ENCODE measurements around the gene TGM2.

The TGM2 gene

GRCh38 chr20:38198238-38198861, 33.3 kb upstream of the TGM2 start:
- DNase-seq = no peak

DNA sequence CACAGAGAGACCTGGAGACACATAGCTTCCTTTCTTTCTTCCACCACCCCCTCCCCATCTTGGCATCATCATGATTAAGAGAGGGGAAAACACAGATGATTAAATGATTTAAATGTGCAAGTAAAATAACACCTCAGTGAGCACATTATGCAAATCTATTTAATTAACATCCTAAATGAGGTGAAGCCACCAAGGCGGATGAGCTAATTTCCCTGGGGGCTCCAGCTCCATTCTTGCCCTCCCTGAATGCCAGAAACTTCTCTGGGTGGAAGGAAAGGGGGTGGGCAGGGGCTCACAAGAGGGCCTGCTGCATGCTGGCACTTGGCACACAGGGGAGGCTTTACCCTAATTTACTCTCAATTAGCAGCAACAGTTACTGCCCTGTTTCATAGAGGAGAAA, 32.5 kb upstream of the TGM2 start:
- no peak for DNase-seq

DNA sequence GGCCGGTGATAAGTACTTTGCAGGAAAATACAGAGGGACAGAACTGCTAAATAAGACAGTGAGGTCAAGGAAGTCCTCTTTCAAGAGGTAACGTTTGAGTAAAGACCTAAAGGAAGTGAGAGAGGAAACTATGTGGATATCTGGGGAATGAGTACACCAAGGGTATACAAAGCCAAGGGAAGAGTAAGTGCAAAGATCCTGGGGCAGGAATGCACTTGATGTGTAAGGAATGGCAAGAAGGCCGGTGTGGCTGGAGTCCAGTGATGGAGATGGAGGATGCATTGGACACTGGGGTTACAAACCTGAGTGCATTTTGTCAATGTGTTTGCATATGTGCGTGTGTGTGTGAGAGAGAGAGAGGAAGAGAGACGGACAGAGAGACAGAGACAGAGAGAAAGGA, 32.1 kb upstream of the TGM2 start:
- DNase-seq = no peak

DNA sequence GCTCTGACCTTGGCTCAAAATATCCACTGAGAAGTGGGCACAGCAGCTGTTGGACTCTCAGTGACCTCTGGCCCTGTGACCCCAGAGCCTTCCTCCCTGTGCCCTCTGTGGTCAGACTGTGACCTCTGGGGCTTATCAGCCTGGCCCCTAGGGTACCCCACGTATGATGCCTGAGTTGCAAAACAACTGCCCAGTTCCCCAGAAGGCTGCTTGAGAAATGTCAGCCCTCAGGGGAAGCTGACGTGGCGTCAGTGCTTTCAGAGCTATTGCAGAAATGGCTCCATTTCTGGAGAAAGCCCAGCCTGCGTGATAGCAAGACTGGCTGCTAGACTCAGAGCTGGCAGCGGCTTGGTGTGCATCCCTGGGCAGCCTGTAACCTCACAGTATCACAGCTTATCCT, 31.5 kb upstream of the TGM2 start:
- DNase-seq = no peak

DNA sequence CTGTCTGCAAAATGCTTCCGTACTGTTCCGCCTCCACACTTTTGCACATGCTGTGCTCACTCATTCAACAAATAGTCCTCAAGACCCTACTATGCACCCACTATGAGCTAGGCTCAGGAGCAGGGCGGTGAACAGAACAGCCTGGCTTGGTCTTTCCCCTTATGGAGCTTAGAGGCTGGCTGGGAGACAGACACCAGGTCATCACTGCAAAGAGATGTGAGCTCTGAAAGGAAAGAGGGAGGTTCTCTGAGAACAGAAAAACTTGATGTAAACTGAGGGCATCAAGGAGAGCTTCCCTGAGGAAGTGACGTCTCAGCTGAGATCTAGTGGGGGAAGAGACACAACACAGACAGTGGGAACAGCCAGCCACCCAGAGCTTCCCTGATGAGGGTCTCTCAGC, 31.0 kb upstream of the TGM2 start:
- no peak for DNase-seq

DNA sequence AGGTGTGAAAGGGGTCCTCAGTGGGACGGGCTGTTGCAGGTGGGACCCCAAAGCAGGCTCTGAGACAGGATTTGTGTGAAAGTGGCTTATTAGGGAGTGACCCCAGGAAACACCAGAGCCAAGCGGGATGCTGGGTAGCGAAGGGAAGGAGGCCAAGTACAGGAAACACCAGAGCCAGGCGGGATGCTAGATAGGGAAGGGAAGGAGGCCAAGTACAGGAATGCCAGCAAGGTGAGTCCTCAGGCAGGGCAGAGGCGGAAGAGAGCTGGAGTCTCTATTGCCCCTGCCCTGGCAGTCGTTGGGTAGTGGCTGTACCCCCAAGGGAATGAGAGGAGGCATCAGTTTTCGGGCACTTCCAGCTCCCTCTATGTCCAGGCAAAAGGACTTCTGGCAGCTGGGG, 30.5 kb upstream of the TGM2 start:
- DNase-seq = no peak

DNA sequence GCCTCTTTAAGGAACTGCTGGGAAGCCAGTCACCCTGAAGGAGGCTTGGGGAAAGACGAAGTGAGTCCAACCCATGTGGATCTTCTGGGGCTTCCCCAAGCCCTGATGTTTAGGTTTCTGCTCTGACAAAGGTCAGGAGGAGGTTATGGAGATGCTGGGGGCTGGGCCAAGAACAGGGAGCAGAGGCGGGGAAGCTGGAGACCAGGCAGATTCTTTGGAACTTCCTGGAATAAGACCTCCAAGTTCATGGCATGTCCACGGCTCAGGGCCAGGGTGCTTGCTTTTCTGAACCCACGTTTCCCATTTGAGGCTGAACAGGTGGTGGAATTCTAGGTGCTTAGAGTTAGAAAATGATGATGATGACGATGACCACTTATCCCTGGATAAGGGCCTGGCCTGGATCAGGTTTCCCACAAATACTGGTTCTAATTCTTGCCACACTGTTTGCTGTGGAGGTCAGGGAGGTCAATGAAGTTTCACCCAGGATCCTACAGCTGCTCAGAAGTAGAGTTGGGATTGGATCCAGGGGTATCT, 30.0 kb upstream of the TGM2 start:
- DNase-seq = no peak

GRCh38 chr20:38193586-38194105, 28.6 kb upstream of the TGM2 start:
- no peak for DNase-seq

GRCh38 chr20:38192323-38192885, 27.3 kb upstream of the TGM2 start:
- no peak for DNase-seq

DNA sequence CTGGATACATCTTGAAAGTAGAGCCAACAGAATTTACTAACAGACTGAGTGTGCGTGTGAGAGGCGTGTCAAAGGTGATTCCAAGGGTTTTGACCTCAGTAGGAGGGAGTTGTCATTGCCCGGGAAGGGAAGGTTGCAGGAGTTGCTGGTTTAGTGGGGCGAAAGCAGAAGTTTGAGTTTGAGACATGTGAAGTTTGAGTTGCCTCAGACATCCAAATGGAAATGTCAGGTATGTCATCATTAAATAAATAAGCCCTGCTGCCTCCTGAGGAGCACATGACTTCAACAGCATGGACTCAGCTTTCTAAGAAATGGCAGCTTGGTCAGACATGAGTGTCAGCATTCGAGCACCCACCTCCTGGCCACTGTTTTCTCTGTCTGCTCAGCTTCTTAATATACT, 26.6 kb upstream of the TGM2 start:
- DNase-seq = no peak

- no peak for DNase-seq
Measured at GRCh38 chr20:38190936-38191371, 25.9 kb upstream of the TGM2 start.

DNA sequence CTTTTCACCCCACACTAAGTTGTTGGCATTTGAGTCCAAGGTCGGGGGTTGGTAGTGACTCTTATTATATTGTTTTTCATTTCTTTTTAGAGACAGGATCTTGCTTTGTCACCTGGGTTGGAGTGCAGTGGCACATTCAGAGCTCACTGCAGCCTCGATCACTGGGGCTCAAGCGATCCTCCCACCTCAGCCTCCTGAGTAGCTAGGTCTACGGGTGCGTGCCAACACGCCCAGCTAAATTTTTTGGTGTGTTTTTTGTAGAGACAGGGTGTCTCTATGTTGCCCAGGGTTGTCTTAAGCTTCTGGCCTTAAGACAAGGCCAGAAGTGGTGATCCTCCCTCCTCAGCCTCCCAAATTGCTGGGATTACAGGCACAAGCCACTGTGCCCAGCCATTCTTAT, 25.1 kb upstream of the TGM2 start:
- no peak for DNase-seq

DNA sequence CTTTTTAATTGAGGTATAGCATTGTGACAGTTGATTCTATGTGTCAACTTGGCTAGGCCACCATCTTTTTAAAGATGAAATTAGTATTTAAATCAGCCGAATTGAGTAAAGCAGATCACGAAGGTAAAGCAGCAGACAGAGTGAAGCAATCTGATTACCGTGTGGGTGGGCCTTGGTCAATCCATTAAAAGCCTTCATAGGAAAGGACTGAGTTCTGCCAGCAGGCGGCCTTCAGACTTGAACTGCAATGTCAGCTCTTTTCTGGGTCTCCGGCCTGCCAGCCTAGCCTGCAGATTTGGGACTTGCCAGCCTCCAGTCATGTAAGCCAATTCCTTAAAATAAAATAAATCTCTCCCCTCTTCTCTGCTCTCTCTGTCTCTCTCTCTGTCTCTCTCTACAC, 22.4 kb upstream of the TGM2 start:
- no peak for DNase-seq

DNA sequence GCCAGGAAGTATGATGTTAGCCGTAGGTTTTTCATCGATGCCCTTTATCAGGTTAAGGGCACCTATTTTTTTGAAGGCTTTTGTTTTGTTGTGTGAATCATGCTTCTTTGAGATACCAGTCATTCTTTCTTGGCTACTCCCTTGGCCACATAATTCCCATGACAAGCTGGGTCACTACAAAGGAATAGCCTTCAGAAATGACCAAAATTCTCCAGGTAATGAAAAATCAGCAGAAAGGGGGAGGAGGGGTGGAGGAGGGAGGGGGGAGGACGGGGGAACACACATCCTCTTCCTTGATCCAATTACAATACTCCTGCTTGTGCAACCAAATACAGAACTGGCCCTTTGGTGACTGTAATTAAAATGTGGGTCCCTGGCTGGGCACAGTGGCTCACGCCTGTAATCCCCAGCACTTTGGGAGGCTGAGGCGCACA, 21.7 kb upstream of the TGM2 start:
- DNase-seq = no peak

GRCh38 chr20:38184101-38184500, 19.0 kb upstream of the TGM2 start:
- DNase-seq = no peak

DNA sequence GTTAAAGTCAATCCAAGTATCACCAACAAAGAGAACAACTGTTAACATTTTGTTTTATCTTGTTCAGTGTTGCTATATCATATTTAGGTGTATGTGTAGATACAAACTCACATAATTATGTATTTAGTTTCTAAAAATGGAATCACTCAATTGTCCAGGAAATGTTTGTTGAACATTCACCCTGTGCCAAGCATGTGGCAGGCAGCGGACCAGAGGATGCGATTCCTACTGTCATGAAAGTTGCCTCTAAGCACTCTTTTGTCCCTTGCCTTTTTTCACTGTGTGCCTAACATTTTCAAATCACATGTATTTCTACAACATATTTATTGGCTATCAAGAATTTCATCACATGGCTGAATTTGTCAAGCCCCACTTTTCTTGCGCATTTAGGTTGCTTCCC, 16.9 kb upstream of the TGM2 start:
- DNase-seq = no peak

GRCh38 chr20:38181207-38181801, 16.2 kb upstream of the TGM2 start:
- peak; percentile 95 for DNase-seq

DNA sequence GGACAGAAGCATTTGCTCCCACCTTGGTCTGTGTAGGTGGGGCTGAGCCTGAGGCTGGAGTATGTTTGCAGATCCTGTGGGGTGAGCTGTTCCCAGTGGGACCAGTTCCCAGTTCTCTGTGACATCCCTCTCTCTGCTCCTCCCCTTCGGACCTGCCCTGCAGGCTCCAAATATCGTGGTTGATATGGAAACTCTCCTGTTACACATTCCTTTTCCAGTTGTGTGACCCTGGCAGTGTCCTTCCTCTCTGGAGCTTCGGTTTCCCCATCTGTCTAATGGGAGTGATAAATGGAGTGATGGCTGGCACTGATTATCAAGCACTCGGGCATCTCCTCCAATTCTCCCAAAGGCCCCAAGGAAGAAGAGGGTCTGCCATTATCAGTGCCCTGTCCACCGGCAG, 15.7 kb upstream of the TGM2 start:
- DNase-seq = peak; percentile 35

GRCh38 chr20:38179846-38180245, 14.8 kb upstream of the TGM2 start:
- no peak for DNase-seq

DNA sequence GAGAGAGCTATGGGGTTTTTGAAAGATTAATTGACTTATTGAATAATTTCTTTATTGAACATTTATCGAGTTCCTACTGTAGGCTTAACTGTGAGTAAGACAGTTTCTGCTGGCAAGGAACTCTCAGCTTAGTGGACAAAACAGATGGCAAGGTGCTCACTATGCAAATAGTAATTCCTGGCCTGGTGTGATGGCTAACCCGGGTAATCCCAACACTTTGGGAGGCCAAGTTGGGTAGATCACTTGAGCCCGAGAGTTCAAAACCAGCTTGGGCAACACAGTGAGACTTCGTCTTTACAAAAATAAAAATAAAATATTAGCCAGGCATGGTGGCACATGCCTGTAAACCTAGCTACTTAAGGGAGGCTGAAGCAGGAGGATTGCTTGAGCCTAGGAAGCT, 13.5 kb upstream of the TGM2 start:
- DNase-seq = no peak

- DNase-seq = no peak
Measured at GRCh38 chr20:38178065-38178491, 13.0 kb upstream of the TGM2 start.

GRCh38 chr20:38177201-38177600, 12.1 kb upstream of the TGM2 start:
- DNase-seq = no peak

GRCh38 chr20:38175304-38176180, 10.5 kb upstream of the TGM2 start:
- DNase-seq = no peak

Data from DMS79 (cell line).